Embryonic facial prominence (tissue), 1 donor: ENCODE measurements around the gene RAB27B.
"Not testable (repeated sequence)": the region's sequence is repeated elsewhere in the genome, so short reads cannot be mapped to it uniquely, and the experiment has no call there.

Experiments used
- DNase-seq: peaks from one replicate; pipeline ENCODE4 v3.0.0-alpha.2; 2016; ENCODE audit errors: extremely low spot score

Gene RAB27B

GRCh38 chr18:54815086-54815485, 13.2 kb upstream of the RAB27B start:
- DNase-seq, result no peak

GRCh38 chr18:54820785-54821275, 7.4 kb upstream of the RAB27B start:
- DNase-seq, result not testable (repeated sequence)

- DNase-seq, result no peak
Measured at GRCh38 chr18:54822872-54823845, 5.1 kb upstream of the RAB27B start.

- DNase-seq, result no peak
Measured at GRCh38 chr18:54824761-54825160, 3.5 kb upstream of the RAB27B start.

- DNase-seq, result no peak
Measured at GRCh38 chr18:54825601-54826344, 2.5 kb upstream of the RAB27B start.

GRCh38 chr18:54828986-54829385, 709 bp downstream of the RAB27B start:
- no peak for DNase-seq

- no peak for DNase-seq
Measured at GRCh38 chr18:54829856-54830255, 1.6 kb downstream of the RAB27B start.

GRCh38 chr18:54830260-54830659, 2.0 kb downstream of the RAB27B start:
- no peak for DNase-seq

- no peak for DNase-seq
Measured at GRCh38 chr18:54830866-54831265, 2.6 kb downstream of the RAB27B start.

- no peak for DNase-seq
Measured at GRCh38 chr18:54835944-54836343, 7.7 kb downstream of the RAB27B start.

GRCh38 chr18:54843314-54843713, 15.0 kb downstream of the RAB27B start:
- no peak for DNase-seq

- DNase-seq, result no peak
Measured at GRCh38 chr18:54845787-54846186, 17.5 kb downstream of the RAB27B start.

GRCh38 chr18:54848121-54848520, 19.8 kb downstream of the RAB27B start:
- DNase-seq, result no peak

- no peak for DNase-seq
Measured at GRCh38 chr18:54849683-54850082, 21.4 kb downstream of the RAB27B start.

- no peak for DNase-seq
Measured at GRCh38 chr18:54850598-54850997, 22.3 kb downstream of the RAB27B start.

GRCh38 chr18:54852780-54853675, 24.8 kb downstream of the RAB27B start:
- no peak for DNase-seq

GRCh38 chr18:54855050-54855449, 26.8 kb downstream of the RAB27B start:
- DNase-seq, result not testable (repeated sequence)

GRCh38 chr18:54856105-54856646, 27.9 kb downstream of the RAB27B start:
- no peak for DNase-seq

GRCh38 chr18:54857499-54857898, 29.2 kb downstream of the RAB27B start:
- DNase-seq, result no peak

GRCh38 chr18:54859667-54860421, 31.6 kb downstream of the RAB27B start:
- no peak for DNase-seq
